B cell (primary cell): ENCODE results near the gene F8A2. TPM values are rescaled to one million over a fixed set of nuclear protein-coding genes. Genes with fewer than 3 reads are reported as not detected.

Experiments used
- ATAC-seq: fragments of 200-7000 bp; cut with Tn5 transposase; one replicate; pipeline ENCODE4 v1.10.0; 2021; ENCODE audit warnings: low read depth, mild to moderate bottlenecking, moderate number of reproducible peaks, moderate library complexity
- CTCF ChIA-PET: fragments of 350-600 bp; sonication (Branson Sonifier 250); formaldehyde crosslinking; loops from one replicate; lab custom pipeline; 2021; ENCODE audit warnings: antibody characterized with exemption, inconsistent platforms; lab: Charles Lee
- POLR2A ChIA-PET: fragments of 350-600 bp; sonication (Branson Sonifier 250); formaldehyde crosslinking; loops from one replicate; lab custom pipeline; 2021; ENCODE audit warnings: antibody characterized with exemption; lab: Charles Lee
- DNase-seq: peaks from one replicate; pipeline ENCODE4 v3.0.0; 2013
- H2AFZ ChIP-seq: 2 replicates; pipeline ENCODE4 v1.6.1; 2012; ENCODE audit warnings: mild to moderate bottlenecking, low read depth, low read length; ENCODE audit not compliant: insufficient read depth, poor library complexity, severe bottlenecking
- H3K27ac ChIP-seq, 2 donors: 1 replicate in 1 of 2; 2 replicates in 1 of 2; pipeline ENCODE4 v1.5.1; 2012 to 2013; ENCODE audit warnings: low read length in 2 of 2, mild to moderate bottlenecking in 2 of 2, moderate library complexity in 1 of 2
- H3K27me3 ChIP-seq, 4 experiments: fragments of 200-600 bp in 1 of 4; sonication (generic) in 1 of 4; replicated peaks in 1 of 4; 1 replicate in 2 of 4; 2 replicates in 2 of 4; pipeline versions ENCODE4 v1.6.1 to v1.7.0; 2013 to 2016; ENCODE audit warnings: low read length in 3 of 4, mild to moderate bottlenecking in 2 of 4, mixed read lengths in 1 of 4, moderate library complexity in 1 of 4; ENCODE audit not compliant: insufficient read depth in 4 of 4, control insufficient read depth in 3 of 4; ENCODE audit errors: control extremely low read depth in 1 of 4
- H3K36me3 ChIP-seq, 2 experiments: replicated peaks in 1 of 2; 1 replicate in 1 of 2; 2 replicates in 1 of 2; pipeline versions ENCODE4 v1.6.1 to v1.7.1; 2013; ENCODE audit warnings: low read length in 1 of 2; ENCODE audit not compliant: insufficient read depth in 2 of 2, control insufficient read depth in 1 of 2; ENCODE audit errors: control extremely low read depth in 1 of 2, extremely low read depth in 1 of 2
- H3K4me1 ChIP-seq, 2 donors: fragments of 200-600 bp in 1 of 2; sonication (generic) in 1 of 2; 1 replicate in 1 of 2; 2 replicates in 1 of 2; pipeline versions ENCODE4 v1.5.1 to v1.6.1; 2013 to 2017; ENCODE audit warnings: low read length in 2 of 2; ENCODE audit not compliant: control insufficient read depth in 2 of 2, insufficient read depth in 2 of 2
- H3K4me2 ChIP-seq: replicated peaks from 2 replicates; pipeline ENCODE3; 2012; ENCODE audit warnings: mild to moderate bottlenecking, low read depth, low read length; ENCODE audit not compliant: poor library complexity, severe bottlenecking
- H3K4me3 ChIP-seq, 5 experiments: fragments of 200-600 bp in 1 of 5; sonication (generic) in 1 of 5; 1 replicate in 3 of 5; 2 replicates in 2 of 5; pipeline versions ENCODE4 v1.5.1 to v1.7.0; 2011 to 2016; ENCODE audit warnings: low read length in 4 of 5, mild to moderate bottlenecking in 4 of 5, low read depth in 2 of 5, control low read depth in 1 of 5, moderate library complexity in 1 of 5; ENCODE audit not compliant: insufficient read depth in 1 of 5; ENCODE audit errors: control extremely low read depth in 1 of 5, extremely low read depth in 1 of 5
- H3K79me2 ChIP-seq: fragments of 200-600 bp; sonication (generic); one replicate; pipeline ENCODE4 v1.6.0; 2016; ENCODE audit warnings: low read length; ENCODE audit not compliant: control insufficient read depth, insufficient read depth
- H3K9ac ChIP-seq: fragments of 200-600 bp; sonication (generic); 2 replicates; pipeline ENCODE4 v1.6.1; 2017; ENCODE audit warnings: mild to moderate bottlenecking, low read length, moderate library complexity
- H3K9me3 ChIP-seq, 3 donors: one replicate each; pipeline versions ENCODE4 v1.6.1 to v1.7.1; 2013; ENCODE audit warnings: low read length in 2 of 3; ENCODE audit not compliant: control insufficient read depth in 2 of 3, insufficient read depth in 1 of 3; ENCODE audit errors: control extremely low read depth in 1 of 3
- H4K20me1 ChIP-seq: 2 replicates; pipeline ENCODE4 v1.6.0; 2012; ENCODE audit warnings: mild to moderate bottlenecking, low read length; ENCODE audit not compliant: insufficient read depth, control insufficient read depth, poor library complexity, severe bottlenecking
- H3K27ac Mint-ChIP-seq: one replicate; pipeline ENCODE4 v1.8.0; 2021; ENCODE audit warnings: mixed read lengths
- H3K27me3 Mint-ChIP-seq: one replicate; pipeline ENCODE4 v1.8.0; 2021; ENCODE audit warnings: mixed read lengths
- H3K4me1 Mint-ChIP-seq: one replicate; pipeline ENCODE4 v1.8.0; 2021; ENCODE audit warnings: mixed read lengths
- H3K4me3 Mint-ChIP-seq: one replicate; pipeline ENCODE4 v1.8.0; 2021; ENCODE audit warnings: mixed read lengths
- H3K9me3 Mint-ChIP-seq: one replicate; pipeline ENCODE4 v1.8.0; 2022; ENCODE audit warnings: mixed read lengths; ENCODE audit not compliant: insufficient read depth
- CTCF ChIP-seq: fragments of 200-600 bp; IDR thresholded peaks from one replicate; pipeline ENCODE4 v1.8.0; 2022; ENCODE audit warnings: antibody characterized with exemption, mild to moderate bottlenecking
- EZH2 ChIP-seq: IDR thresholded peaks from 2 replicates; pipeline ENCODE4 v1.6.1; 2012; ENCODE audit warnings: borderline replicate concordance, low read depth, mild to moderate bottlenecking, moderate library complexity, low read length; ENCODE audit not compliant: insufficient read depth, poor library complexity, severe bottlenecking
- WGBS: methylation state at CpG from one replicate; pipeline ENCODE4 v1.1.5; 2013; ENCODE audit warnings: missing lambda C conversion rate; ENCODE audit not compliant: insufficient coverage; 5-methylcytosine and 5-hydroxymethylcytosine counted together
- intact Hi-C: fragments of 100-400 bp; cut with micrococcal nuclease; formaldehyde crosslinking; loops from one replicate; pipeline ENCODE4 v1.10.0; 2022
- polyA plus RNA-seq: library from polyadenylated mRNA; depleted of rRNA; stranded (reverse); fragments of >200 nt; gene quantifications from 2 replicates; pipeline ENCODE4 v1.2.3, GENCODE V29; 2012
- small RNA-seq: library from RNA; depleted of rRNA; stranded (forward); fragments of <200 nt; gene quantifications from one replicate; pipeline ENCODE3, GENCODE V24; 2012; ENCODE audit warnings: low replicate concordance, low read depth; ENCODE audit not compliant: insufficient read length
- total RNA-seq, 2 donors: library from RNA; stranded (reverse); fragments of 120-200 nt in 1 of 2; gene quantifications; 1 replicate in 1 of 2; 2 replicates in 1 of 2; pipeline versions ENCODE4 v1.2.3 to v1.2.4, GENCODE V29; 2013 to 2022

The F8A2 gene
- total and polyA plus RNA-seq, 2 donors (not counting 1 experiment from before 2014, with no cell fraction given) = not detected

- ATAC-seq (no peak), DNase-seq (no peak)
- TF ChIP-seq EZH2 = no peak
- no peak for TF ChIP-seq CTCF
- Histone ChIP-seq H2AFZ (no peak overlapping the region), H3K4me2 (no peak overlapping the region), H3K27ac (no peak overlapping the region), H4K20me1 (no peaks in the 10 kb centered on the region), H3K79me2 (no peaks in the 10 kb centered on the region), H3K4me1 (no peaks in the 10 kb centered on the region), H3K27me3 (no peaks in the 10 kb centered on the region), H3K36me3 (no peaks in the 10 kb centered on the region), H3K4me3 (no peak overlapping the region), H3K9me3 (no peaks in the 10 kb centered on the region), H3K9ac (no peak overlapping the region)
- ChIA-PET CTCF (no interaction called here), POLR2A (no interaction called here)
- Mint-ChIP-seq H3K4me1 (no peaks in the 10 kb centered on the region), H3K27me3 (no peaks in the 10 kb centered on the region), H3K27ac (no peak overlapping the region), H3K4me3 (no peak overlapping the region), H3K9me3 (peaks cover 6% of the 10 kb centered on the region)
- intact Hi-C loops = no loop called here
- no CpG with 5 or more reads among the region's 2 CpGs for WGBS
Measured at GRCh38 chrX:155406429-155406828, 24.5 kb downstream of the F8A2 start.

GRCh38 chrX:155417769-155418168, 35.9 kb downstream of the F8A2 start:
- ChIA-PET POLR2A (no interaction called here), CTCF (no interaction called here)
- WGBS = no CpG with 5 or more reads among the region's 1 CpG
- Mint-ChIP-seq H3K4me1 (no peaks in the 10 kb centered on the region), H3K27me3 (no peaks in the 10 kb centered on the region), H3K9me3 (no peaks in the 10 kb centered on the region), H3K27ac (no peak overlapping the region), H3K4me3 (no peak overlapping the region)
- Histone ChIP-seq H3K27me3 (no peaks in the 10 kb centered on the region), H3K27ac (no peak overlapping the region), H4K20me1 (no peaks in the 10 kb centered on the region), H3K4me2 (no peak overlapping the region), H3K9ac (no peak overlapping the region), H3K36me3 (no peaks in the 10 kb centered on the region), H3K9me3 (no peaks in the 10 kb centered on the region), H2AFZ (no peak overlapping the region), H3K79me2 (no peaks in the 10 kb centered on the region), H3K4me3 (no peak overlapping the region), H3K4me1 (no peaks in the 10 kb centered on the region)
- ATAC-seq (no peak), DNase-seq (no peak)
- intact Hi-C loops = no loop called here
- TF ChIP-seq CTCF (no peak), EZH2 (no peak)

Small RNA genes lying within 50 kb of the gene (small RNA-seq; reads per million reads assigned to genes)
- gene MIR1184-2 = not detected

Other genes with a start within 250 kb of the F8A2 start
- 29.7 and 30.0 TPM in 2 replicates for gene VBP1, start 165.6 kb upstream of the F8A2 start, total RNA-seq
- gene VBP1, start 165.6 kb upstream of the F8A2 start, polyA plus RNA-seq = 6.5 and 9.6 TPM in 2 replicates
- 7.8 and 8.8 TPM in 2 replicates for gene RAB39B, start 117.6 kb upstream of the F8A2 start, total RNA-seq
- gene RAB39B, start 117.6 kb upstream of the F8A2 start, polyA plus RNA-seq = 2.0 and 2.4 TPM in 2 replicates
- gene CLIC2, start 47.5 kb upstream of the F8A2 start, total RNA-seq = 0.10 and 0.15 TPM in 2 replicates
- gene CLIC2, start 47.5 kb upstream of the F8A2 start, polyA plus RNA-seq = 0.13 and 0.16 TPM in 2 replicates
- gene F8A3, start 76.5 kb downstream of the F8A2 start, total RNA-seq = 7.7 and 14.8 TPM in 2 replicates
- 1.2 and 2.3 TPM in 2 replicates for gene F8A3, start 76.5 kb downstream of the F8A2 start, polyA plus RNA-seq
- 0.51 and 0.52 TPM in 2 replicates for gene SPRY3, start 230.5 kb downstream of the F8A2 start, total RNA-seq
- 0.23 and 0.25 TPM in 2 replicates for gene SPRY3, start 230.5 kb downstream of the F8A2 start, polyA plus RNA-seq
- 26.9 and 27.9 TPM in 2 replicates for gene TMLHE, start 230.9 kb downstream of the F8A2 start, total RNA-seq
- gene TMLHE, start 230.9 kb downstream of the F8A2 start, polyA plus RNA-seq = 13.6 and 14.9 TPM in 2 replicates